ENCODE results near the gene FAM20C.

DNA sequence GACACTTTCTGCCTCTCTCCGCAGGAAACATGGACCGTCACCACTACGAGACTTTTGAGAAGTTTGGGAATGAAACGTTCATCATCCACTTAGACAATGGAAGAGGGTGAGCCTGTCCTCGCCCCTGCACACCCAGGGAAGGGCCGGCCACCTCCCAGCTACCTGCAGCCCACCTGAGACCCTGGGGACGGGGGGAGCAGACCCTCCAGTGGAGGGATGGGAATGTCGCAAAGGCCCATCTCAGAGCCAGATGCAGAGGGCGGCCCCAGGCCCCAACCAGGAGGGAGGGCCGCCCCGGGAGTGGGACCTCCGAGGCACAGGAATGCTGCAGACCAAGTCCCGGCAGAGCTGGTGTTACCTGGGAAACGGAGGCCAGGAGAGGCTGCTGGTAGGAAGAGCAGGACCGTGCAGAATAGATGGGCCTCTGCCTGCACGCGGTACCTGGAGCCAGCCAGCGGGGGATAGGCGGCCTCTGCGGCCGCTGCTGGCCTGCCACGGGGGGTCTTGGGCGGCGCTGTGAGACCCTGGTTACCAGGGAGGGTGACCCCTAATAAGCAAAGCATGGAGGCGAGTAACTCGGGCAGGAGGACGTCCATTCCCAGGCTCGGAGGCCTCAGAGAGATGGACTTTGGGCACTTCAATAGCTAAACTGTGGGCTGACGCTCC, 64.7 kb downstream of the FAM20C start:
- TF ChIP-seq, protein P1, sequence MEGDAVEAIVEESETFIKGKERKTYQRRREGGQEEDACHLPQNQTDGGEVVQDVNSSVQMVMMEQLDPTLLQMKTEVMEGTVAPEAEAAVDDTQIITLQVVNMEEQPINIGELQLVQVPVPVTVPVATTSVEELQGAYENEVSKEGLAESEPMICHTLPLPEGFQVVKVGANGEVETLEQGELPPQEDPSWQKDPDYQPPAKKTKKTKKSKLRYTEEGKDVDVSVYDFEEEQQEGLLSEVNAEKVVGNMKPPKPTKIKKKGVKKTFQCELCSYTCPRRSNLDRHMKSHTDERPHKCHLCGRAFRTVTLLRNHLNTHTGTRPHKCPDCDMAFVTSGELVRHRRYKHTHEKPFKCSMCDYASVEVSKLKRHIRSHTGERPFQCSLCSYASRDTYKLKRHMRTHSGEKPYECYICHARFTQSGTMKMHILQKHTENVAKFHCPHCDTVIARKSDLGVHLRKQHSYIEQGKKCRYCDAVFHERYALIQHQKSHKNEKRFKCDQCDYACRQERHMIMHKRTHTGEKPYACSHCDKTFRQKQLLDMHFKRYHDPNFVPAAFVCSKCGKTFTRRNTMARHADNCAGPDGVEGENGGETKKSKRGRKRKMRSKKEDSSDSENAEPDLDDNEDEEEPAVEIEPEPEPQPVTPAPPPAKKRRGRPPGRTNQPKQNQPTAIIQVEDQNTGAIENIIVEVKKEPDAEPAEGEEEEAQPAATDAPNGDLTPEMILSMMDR (IDR thresholded peaks at IDR 0.05) = no peak
- no peak for TF ChIP-seq POLR2A (IDR thresholded peaks at IDR 0.05)
